ENCODE data around the gene PSME1. TPM values are rescaled to one million over a fixed set of nuclear protein-coding genes. Genes with fewer than 3 reads are reported as not detected.

The PSME1 gene
- total and polyA plus RNA-seq, 2 of the 13 experiments (the other 11 are each of a cell fraction or from before 2014, with no cell fraction given): 159 to 608 TPM

DNA sequence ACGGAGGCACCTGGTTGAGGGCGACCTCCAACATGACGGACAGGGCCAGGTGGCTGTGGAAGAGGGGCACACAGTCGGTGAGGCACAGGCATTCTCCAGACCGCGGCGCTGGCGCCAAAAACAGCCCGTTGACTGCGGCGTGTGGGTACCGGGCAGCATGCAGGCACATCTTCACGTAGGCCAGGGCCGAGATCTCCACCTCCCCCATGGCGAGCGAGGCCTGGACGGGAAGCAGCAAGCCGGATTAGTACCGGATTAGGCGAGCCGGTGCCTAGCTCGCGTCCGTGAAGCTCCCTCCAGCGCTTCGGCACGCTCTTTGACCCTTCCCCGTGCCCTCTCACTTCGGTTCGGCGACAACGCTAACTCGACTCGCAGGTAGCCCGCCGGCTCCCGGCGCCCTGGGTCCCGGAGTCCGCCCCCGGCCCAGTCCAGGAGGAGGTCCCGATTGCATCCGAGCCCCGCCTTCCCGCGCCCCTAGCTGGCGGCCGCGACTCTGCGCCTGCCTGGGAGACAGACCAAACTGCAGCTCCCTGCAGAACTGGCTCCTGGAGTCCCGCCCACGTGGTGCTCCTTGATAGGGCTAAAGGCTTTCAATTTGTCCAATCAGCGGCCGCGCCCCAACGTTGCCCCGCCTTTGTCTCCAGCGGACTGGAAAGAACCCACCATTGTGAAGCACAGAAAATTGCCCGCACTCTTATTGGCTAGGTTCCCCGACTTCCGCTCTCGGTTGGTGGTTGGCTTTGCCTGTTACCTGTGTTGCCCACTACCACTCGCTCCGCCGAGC lies 5.3 kb downstream of the PSME1 start, which contains the start of gene EMC9 (continued):
- TF ChIP-seq TFAP4 (IDR thresholded peaks at IDR 0.05; ENCODE audit: borderline replicate concordance, low read depth) (peak; percentile 68; the same call in 1 of the 2 replicates), NR1H2 (CRISPR knock-in tag; IDR thresholded peaks at IDR 0.05; ENCODE audit: borderline replicate concordance, low read depth) (no peak), SIN3B (IDR thresholded peaks at IDR 0.05; ENCODE audit: low read length) (peak; percentile 68; the same call in 1 of the 2 replicates), ZMYM3 (CRISPR knock-in tag; IDR thresholded peaks at IDR 0.05) (peak; percentile 77), PAF1 (CRISPR knock-in tag; IDR thresholded peaks at IDR 0.05) (no peak; the same call in 1 of the 2 replicates), ZNF549 (CRISPR knock-in tag; IDR thresholded peaks at IDR 0.05) (no peak), ZNF264 (CRISPR knock-in tag; IDR thresholded peaks at IDR 0.05) (0 out of 2 replicates have a peak, but pooled peaks have one; percentile 43), TARDBP (CRISPR knock-in tag; IDR thresholded peaks at IDR 0.05) (peak; percentile 81), KLF13 (CRISPR knock-in tag; IDR thresholded peaks at IDR 0.05) (peak; percentile 94), ZNF672 (CRISPR knock-in tag; IDR thresholded peaks at IDR 0.05) (no peak), ZNF879 (CRISPR knock-in tag; IDR thresholded peaks at IDR 0.05) (no peak; the same call in none of the 2 replicates), MNT (IDR thresholded peaks at IDR 0.05) (peak; percentile 93), AFF4 (CRISPR knock-in tag; IDR thresholded peaks at IDR 0.05) (no peak), ZFY (CRISPR knock-in tag; IDR thresholded peaks at IDR 0.05) (peak; percentile 98), ZNF562 (CRISPR knock-in tag; IDR thresholded peaks at IDR 0.05; ENCODE audit: borderline replicate concordance) (no peak)
- TF ChIP-seq, protein P1, sequence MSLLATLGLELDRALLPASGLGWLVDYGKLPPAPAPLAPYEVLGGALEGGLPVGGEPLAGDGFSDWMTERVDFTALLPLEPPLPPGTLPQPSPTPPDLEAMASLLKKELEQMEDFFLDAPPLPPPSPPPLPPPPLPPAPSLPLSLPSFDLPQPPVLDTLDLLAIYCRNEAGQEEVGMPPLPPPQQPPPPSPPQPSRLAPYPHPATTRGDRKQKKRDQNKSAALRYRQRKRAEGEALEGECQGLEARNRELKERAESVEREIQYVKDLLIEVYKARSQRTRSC (CRISPR knock-in tag; IDR thresholded peaks at IDR 0.05; ENCODE audit: low read depth): peak; percentile 93
- TF ChIP-seq, protein P2, sequence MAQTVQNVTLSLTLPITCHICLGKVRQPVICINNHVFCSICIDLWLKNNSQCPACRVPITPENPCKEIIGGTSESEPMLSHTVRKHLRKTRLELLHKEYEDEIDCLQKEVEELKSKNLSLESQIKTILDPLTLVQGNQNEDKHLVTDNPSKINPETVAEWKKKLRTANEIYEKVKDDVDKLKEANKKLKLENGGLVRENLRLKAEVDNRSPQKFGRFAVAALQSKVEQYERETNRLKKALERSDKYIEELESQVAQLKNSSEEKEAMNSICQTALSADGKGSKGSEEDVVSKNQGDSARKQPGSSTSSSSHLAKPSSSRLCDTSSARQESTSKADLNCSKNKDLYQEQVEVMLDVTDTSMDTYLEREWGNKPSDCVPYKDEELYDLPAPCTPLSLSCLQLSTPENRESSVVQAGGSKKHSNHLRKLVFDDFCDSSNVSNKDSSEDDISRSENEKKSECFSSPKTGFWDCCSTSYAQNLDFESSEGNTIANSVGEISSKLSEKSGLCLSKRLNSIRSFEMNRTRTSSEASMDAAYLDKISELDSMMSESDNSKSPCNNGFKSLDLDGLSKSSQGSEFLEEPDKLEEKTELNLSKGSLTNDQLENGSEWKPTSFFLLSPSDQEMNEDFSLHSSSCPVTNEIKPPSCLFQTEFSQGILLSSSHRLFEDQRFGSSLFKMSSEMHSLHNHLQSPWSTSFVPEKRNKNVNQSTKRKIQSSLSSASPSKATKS (CRISPR knock-in tag; IDR thresholded peaks at IDR 0.05): no peak
- TF ChIP-seq, protein P3, sequence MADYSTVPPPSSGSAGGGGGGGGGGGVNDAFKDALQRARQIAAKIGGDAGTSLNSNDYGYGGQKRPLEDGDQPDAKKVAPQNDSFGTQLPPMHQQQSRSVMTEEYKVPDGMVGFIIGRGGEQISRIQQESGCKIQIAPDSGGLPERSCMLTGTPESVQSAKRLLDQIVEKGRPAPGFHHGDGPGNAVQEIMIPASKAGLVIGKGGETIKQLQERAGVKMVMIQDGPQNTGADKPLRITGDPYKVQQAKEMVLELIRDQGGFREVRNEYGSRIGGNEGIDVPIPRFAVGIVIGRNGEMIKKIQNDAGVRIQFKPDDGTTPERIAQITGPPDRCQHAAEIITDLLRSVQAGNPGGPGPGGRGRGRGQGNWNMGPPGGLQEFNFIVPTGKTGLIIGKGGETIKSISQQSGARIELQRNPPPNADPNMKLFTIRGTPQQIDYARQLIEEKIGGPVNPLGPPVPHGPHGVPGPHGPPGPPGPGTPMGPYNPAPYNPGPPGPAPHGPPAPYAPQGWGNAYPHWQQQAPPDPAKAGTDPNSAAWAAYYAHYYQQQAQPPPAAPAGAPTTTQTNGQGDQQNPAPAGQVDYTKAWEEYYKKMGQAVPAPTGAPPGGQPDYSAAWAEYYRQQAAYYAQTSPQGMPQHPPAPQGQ (CRISPR knock-in tag; IDR thresholded peaks at IDR 0.05; ENCODE audit: borderline replicate concordance): 0 out of 2 replicates have a peak, but pooled peaks have one; percentile 64

Measured in HepG2 (cell line).